ENCODE results near the gene CYP19A1.

GRCh38 chr15:51366920-51367319 lies 28.5 kb upstream of the CYP19A1 start:
- TF ChIP-seq GATA2 (IDR thresholded peaks at IDR 0.05; ENCODE audit: low read depth, low read length) = no peak
- no peak for TF ChIP-seq GATA3 (IDR thresholded peaks at IDR 0.05; ENCODE audit: low read depth, low read length)
